Fibroblast of villous mesenchyme (primary cell): ENCODE measurements around the gene TSACC. TPM values are rescaled to one million over a fixed set of nuclear protein-coding genes. Genes with fewer than 3 reads are reported as not detected.
"Not testable (repeated sequence)": the region's sequence is repeated elsewhere in the genome, so short reads cannot be mapped to it uniquely, and the experiment has no call there.

Experiments used
- DNase-seq: peaks from one replicate; pipeline ENCODE4 v3.0.0-alpha.2; 2010; ENCODE audit warnings: low read depth
- H3K4me3 ChIP-seq: 2 replicates; pipeline ENCODE4 v1.5.1; 2011; ENCODE audit warnings: low read depth, mild to moderate bottlenecking, low read length
- total RNA-seq: library from RNA; depleted of rRNA; stranded (reverse); fragments of >200 nt; gene quantifications from 2 replicates; pipeline ENCODE4 v1.2.3, GENCODE V29; 2012
- TF ChIP-seq, protein P1 (sequence below): IDR thresholded peaks from 2 replicates; pipeline ENCODE4 v1.5.1; 2012; ENCODE audit warnings: low read depth, mild to moderate bottlenecking, low read length; ENCODE audit not compliant: insufficient read depth

Gene TSACC
- total RNA-seq, 1 donor, result not detected

DNA sequence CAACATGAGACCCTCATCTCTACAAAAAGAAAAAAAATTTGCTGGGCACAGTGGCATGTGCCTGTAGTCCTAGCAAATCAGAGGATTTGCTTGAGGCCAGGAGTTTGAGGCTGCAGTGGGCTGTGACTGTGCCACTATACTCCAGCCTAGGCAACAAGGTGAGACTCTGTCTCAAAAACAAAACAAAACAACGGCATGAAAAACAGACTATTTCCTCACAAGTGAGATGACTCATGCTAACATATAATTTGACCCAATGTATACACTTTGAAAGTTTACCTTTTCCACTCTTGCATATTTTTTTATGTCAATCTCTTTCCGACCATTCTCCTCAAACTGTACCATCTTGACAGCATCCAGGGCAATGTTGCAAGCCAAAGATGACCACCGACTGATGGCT is 17.8 kb upstream of the TSACC start:
- DNase-seq, result no peak
- no peak overlapping the region for H3K4me3 ChIP-seq
- TF ChIP-seq, protein P1, sequence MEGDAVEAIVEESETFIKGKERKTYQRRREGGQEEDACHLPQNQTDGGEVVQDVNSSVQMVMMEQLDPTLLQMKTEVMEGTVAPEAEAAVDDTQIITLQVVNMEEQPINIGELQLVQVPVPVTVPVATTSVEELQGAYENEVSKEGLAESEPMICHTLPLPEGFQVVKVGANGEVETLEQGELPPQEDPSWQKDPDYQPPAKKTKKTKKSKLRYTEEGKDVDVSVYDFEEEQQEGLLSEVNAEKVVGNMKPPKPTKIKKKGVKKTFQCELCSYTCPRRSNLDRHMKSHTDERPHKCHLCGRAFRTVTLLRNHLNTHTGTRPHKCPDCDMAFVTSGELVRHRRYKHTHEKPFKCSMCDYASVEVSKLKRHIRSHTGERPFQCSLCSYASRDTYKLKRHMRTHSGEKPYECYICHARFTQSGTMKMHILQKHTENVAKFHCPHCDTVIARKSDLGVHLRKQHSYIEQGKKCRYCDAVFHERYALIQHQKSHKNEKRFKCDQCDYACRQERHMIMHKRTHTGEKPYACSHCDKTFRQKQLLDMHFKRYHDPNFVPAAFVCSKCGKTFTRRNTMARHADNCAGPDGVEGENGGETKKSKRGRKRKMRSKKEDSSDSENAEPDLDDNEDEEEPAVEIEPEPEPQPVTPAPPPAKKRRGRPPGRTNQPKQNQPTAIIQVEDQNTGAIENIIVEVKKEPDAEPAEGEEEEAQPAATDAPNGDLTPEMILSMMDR, result no peak

DNA sequence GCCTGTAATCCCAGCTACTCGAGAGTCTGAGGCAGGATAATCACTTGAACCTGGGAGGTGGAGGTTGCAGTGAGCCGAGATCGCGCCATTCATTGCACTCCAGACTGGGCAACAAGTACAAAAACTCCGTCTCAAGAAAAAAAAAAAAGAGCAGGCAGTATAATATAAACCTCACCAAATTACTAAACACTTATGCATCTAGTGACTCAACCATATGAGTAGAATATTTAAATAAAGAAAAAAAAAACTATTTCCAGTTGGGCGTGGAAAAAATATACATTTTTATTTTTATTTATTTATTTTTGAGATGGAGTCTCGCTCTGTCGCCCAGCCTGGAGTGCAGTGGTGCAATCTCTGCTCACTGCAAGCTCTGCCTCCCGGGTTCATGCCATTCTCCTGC is 15.1 kb upstream of the TSACC start:
- not testable (repeated sequence) for DNase-seq, H3K4me3 ChIP-seq

DNA sequence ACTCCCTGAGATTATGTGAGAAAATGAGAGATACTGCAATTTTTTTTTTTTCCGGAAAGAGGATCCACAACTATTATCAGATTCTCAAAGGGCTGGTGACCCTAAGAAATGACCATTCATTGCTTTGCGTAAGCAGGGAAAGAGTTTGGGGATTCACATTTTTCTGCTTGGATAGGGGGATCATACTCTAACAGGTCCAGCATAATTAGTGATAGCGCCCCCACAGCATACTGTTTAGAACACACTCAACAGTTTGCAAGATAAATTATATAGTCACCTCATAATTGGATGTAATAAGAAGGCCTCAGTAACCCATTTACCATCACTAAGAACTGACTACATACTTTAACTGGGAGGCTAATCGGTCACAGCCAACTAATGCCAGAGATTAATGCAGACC is 2.1 kb upstream of the TSACC start:
- no peak for DNase-seq
- TF ChIP-seq, protein P1, result peak; percentile 15
- H3K4me3 ChIP-seq, result peak overlapping the region; percentile 90

DNA sequence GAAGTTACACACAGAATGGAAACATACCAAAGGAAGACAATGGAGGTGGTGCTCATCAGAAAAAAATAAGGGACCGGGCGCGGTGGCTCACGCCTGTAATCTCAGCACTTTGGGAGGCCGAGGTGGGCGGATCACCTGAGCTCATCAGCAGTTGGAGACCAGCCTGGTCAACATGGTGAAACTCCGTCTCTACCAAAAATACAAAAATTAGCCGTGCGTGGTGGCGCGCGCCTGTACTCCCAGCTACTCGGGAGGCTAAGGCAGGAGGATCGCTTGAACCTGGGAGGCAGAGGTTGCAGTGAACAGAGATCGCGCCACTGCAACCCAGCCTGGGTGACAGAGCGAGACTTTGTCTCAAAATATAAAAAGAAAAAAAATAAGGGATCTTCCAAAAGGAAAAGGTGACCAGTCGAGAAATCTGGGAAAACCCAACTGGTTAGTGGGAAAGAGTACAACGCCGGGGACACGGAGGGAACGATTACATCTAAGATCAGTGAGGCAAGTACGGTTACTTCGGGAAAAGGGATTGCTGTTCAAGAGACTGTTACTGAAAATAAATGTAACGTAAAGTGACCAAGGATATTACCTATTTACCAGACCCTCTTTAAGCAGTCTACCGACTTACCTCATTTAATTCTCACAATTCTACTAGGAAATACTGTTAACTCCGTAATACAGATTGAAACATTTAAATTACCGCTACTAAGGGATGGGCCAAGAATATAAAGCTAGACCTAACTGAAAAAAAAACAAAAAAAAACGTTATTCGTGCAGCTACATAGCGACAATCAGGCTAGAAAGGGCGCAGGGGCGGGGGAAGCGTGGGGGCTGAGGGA is 1.1 kb upstream of the TSACC start:
- TF ChIP-seq, protein P1, result no peak
- peak; percentile 8 for DNase-seq
- peak overlapping the region; percentile 90 for H3K4me3 ChIP-seq

DNA sequence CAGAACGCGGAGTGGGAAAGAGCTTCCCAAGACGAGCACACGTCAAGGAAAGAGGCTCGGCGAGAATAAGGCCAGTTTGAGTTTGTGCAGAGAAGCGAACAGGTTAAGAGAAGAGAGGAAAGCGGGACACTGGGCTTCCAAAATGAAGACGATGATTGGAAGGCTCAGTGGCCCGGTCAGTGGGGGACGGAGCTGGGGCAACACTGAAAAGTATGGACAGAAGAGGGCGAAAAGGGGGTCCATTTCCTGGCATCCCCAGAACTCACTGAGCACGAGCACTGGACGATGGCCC is 492 bp upstream of the TSACC start:
- DNase-seq, result no peak
- peak overlapping the region; percentile 90 for H3K4me3 ChIP-seq
- TF ChIP-seq, protein P1, result no peak

DNA sequence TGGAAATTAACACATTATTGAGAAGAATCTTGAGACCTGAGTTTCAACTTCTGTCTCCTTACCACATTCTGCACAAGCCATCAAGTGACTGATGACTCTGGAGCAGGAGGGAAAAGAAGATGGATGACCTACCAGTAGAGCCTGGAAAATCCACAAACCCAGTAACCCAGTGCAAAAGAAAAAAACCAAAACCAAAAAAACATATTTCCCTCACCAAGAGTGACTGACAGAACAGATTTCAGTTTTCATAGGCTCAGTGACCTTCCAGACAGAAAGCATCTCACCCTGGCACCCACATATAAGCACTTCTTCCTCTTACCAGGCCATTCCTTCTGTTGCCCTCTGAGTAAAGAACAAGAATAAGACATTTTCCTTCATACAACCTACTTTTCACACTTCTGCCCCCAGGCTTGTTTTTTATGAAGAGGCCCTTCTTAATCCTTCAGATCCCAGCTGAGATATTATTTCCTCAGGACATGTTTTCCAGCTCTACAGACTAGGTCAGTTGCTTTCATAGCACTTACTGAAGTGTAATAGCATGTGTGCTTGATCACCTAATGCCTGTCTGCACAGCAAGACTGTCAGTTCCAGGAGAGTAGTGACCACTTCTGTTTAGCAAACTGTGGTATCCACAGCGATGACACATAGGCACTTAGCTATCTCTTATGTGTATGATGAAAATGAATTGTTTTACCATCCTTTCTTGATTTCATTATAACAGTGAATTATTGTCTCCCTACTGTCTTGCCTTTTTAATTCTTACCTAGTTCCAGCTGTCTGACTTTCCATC is 4.0 kb downstream of the TSACC start:
- TF ChIP-seq, protein P1, result no peak
- H3K4me3 ChIP-seq, result no peak overlapping the region
- DNase-seq, result no peak

DNA sequence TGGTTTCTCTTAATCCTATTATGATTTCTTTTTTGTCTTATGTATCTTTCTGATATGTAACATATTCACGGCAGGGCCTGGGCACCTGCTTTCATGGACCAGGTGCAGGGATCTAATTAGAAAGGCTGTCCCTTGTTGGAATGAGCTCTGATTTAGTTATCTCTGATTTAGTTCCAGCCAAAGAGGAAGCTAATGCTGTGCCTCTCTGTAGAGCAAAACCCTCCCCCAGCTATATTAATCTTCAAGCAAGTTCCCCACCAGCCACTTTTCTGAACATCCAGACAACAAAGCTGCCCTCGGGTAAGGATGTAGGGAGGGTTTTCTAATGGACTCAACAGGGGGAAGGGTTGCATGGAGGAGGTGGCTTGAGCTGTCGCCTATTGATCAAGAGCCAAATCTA is 6.1 kb downstream of the TSACC start:
- TF ChIP-seq, protein P1, result no peak
- H3K4me3 ChIP-seq, result no peak overlapping the region
- DNase-seq, result no peak

DNA sequence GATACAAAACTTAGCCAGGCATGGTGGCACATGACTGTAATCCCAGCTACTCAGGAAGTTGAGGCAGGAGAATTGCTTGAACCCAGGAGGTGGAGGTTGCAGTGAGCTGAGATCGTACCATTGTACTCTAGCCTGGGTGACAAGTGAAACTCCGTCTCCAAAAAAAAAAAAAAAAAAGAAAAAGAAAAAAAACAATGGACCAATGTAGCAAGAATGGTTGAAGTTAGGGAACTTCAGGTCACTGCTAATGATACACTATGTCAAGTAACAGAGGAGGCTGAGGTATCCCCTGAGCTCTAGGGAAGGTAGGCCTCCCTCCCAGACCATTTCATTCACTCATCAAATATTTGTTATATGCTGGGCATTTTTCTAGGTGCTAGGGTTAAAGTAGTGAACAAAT is 7.7 kb downstream of the TSACC start:
- DNase-seq, H3K4me3 ChIP-seq: not testable (repeated sequence)
